ENCODE results near the gene ACACA.

The ACACA gene

DNA sequence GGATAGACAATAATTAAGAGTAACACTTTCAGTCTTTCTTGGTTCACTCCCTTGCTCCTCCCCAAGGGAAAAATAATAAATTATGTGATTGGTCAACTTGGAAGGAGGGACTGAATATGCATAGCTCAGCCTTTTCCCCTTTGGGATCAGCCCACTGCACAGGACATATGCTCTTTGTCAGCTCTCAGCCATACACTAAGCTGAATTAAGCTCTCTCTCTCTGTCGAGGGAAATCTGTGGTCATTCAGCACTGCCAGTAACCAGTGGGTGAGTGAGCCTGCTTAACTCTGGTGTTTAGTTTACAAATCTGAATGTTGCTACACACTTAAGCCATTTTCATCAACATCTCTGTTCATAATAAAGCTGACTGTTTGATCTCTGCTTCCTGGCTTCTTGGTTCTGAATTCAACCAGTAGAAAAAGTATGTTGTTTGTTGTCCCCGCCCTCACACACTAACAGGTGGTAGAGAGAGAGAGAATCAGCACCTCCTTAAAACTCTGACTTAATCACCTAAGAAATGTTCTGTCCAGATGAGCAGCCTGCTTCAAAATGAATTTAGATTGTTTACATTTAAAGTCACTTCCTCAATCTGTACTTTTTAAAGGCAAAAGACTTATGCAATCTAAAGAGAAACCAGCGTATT, 133.1 kb downstream of the ACACA start:
- no peak overlapping the region for H3K4me2 ChIP-seq (ENCODE audit: low read depth, low read length, poor library complexity, severe bottlenecking)
- TF ChIP-seq CTCF (conservative IDR thresholded peaks at IDR 0.05; ENCODE audit: low read length) (no peak), EZH2phosphoT487 (IDR thresholded peaks at IDR 0.05; ENCODE audit: borderline replicate concordance) (no peak)
- H3F3A ChIP-seq (ENCODE audit: low read depth) = no peaks in the 10 kb centered on the region

GRCh38 chr17:37265446-37266173, 141.0 kb downstream of the ACACA start:
- Histone ChIP-seq H3F3A (ENCODE audit: low read depth) (no peaks in the 10 kb centered on the region), H3K79me2 (ENCODE audit: insufficient read depth, low read length) (no peaks in the 10 kb centered on the region), H3K4me1 (ENCODE audit: insufficient read depth, low read length, poor library complexity, severe bottlenecking) (peaks cover 5% of the 10 kb centered on the region), H3K36me3 (ENCODE audit: insufficient read depth, low read length) (peaks cover 73% of the 10 kb centered on the region), H3K9me3 (ENCODE audit: insufficient read depth, low read depth, low read length) (peaks cover 10% of the 10 kb centered on the region; the same call in 1 of the 2 replicates), H3K4me3 (ENCODE audit: low read length, poor library complexity, severe bottlenecking) (no peak overlapping the region), H4K20me1 (ENCODE audit: insufficient read depth, low read length, poor library complexity, severe bottlenecking) (no peaks in the 10 kb centered on the region), H3K9ac (ENCODE audit: low read depth, low read length, poor library complexity, severe bottlenecking) (no peak overlapping the region), H2AFZ (ENCODE audit: low read length) (no peak overlapping the region), H3K9me2 (replicated peaks; ENCODE audit: low read depth, low read length) (no peaks in the 10 kb centered on the region), H3K27me3 (ENCODE audit: insufficient read depth, low read length, poor library complexity, severe bottlenecking) (no peaks in the 10 kb centered on the region), H3K4me2 (ENCODE audit: low read depth, low read length, poor library complexity, severe bottlenecking) (no peak overlapping the region)
- TF ChIP-seq EZH2phosphoT487 (IDR thresholded peaks at IDR 0.05; ENCODE audit: borderline replicate concordance) (no peak), CTCF (conservative IDR thresholded peaks at IDR 0.05; ENCODE audit: low read length) (no peak)

More for the DNA sequence above, 133.1 kb downstream of the ACACA start:
- H3K4me3 ChIP-seq (ENCODE audit: low read length, poor library complexity, severe bottlenecking) = no peak overlapping the region
- H3K9ac ChIP-seq (ENCODE audit: low read depth, low read length, poor library complexity, severe bottlenecking) = no peak overlapping the region
- no peaks in the 10 kb centered on the region for H3K9me3 ChIP-seq (ENCODE audit: insufficient read depth, low read depth, low read length)
- no peaks in the 10 kb centered on the region for H3K4me1 ChIP-seq (ENCODE audit: insufficient read depth, low read length, poor library complexity, severe bottlenecking)
- H3K79me2 ChIP-seq (ENCODE audit: insufficient read depth, low read length) = no peaks in the 10 kb centered on the region
- no peak overlapping the region for H2AFZ ChIP-seq (ENCODE audit: low read length)
- no peaks in the 10 kb centered on the region for H4K20me1 ChIP-seq (ENCODE audit: insufficient read depth, low read length, poor library complexity, severe bottlenecking)
- H3K27me3 ChIP-seq (ENCODE audit: insufficient read depth, low read length, poor library complexity, severe bottlenecking) = no peaks in the 10 kb centered on the region
- H3K9me2 ChIP-seq (replicated peaks; ENCODE audit: low read depth, low read length) = no peaks in the 10 kb centered on the region
- H3K36me3 ChIP-seq (ENCODE audit: insufficient read depth, low read length) = peaks cover 66% of the 10 kb centered on the region

GRCh38 chr17:37261286-37261685, 145.3 kb downstream of the ACACA start:
- no peaks in the 10 kb centered on the region for H3K27me3 ChIP-seq (ENCODE audit: insufficient read depth, low read length, poor library complexity, severe bottlenecking)
- H3K79me2 ChIP-seq (ENCODE audit: insufficient read depth, low read length) = no peaks in the 10 kb centered on the region
- peaks cover 51% of the 10 kb centered on the region; the same call in 1 of the 2 replicates for H3K36me3 ChIP-seq (ENCODE audit: insufficient read depth, low read length)
- peaks cover 10% of the 10 kb centered on the region; the same call in 1 of the 2 replicates for H3K9me3 ChIP-seq (ENCODE audit: insufficient read depth, low read depth, low read length)
- no peaks in the 10 kb centered on the region for H3F3A ChIP-seq (ENCODE audit: low read depth)
- peaks cover 5% of the 10 kb centered on the region for H3K4me1 ChIP-seq (ENCODE audit: insufficient read depth, low read length, poor library complexity, severe bottlenecking)
- no peak overlapping the region for H3K4me3 ChIP-seq (ENCODE audit: low read length, poor library complexity, severe bottlenecking)
- no peak overlapping the region for H2AFZ ChIP-seq (ENCODE audit: low read length)
- no peak for TF ChIP-seq CTCF (conservative IDR thresholded peaks at IDR 0.05; ENCODE audit: low read length)
- TF ChIP-seq EZH2phosphoT487 (IDR thresholded peaks at IDR 0.05; ENCODE audit: borderline replicate concordance) = no peak
- H4K20me1 ChIP-seq (ENCODE audit: insufficient read depth, low read length, poor library complexity, severe bottlenecking) = no peaks in the 10 kb centered on the region
- H3K9me2 ChIP-seq (replicated peaks; ENCODE audit: low read depth, low read length) = no peaks in the 10 kb centered on the region
- no peak overlapping the region for H3K9ac ChIP-seq (ENCODE audit: low read depth, low read length, poor library complexity, severe bottlenecking)
- no peak overlapping the region for H3K4me2 ChIP-seq (ENCODE audit: low read depth, low read length, poor library complexity, severe bottlenecking)

All from Loucy (cell line).